Hematopoietic multipotent progenitor cell treated with erythropoietin and hydrocortisone succinate and interleukin-3 and kit ligand, for 15 days (in vitro differentiated cells): Measurements from ENCODE around the gene GPR61.

ENCODE experiments used
- DNase-seq: peaks from one replicate; pipeline ENCODE4 v3.0.0-alpha.2; 2015; ENCODE audit warnings: low spot score

Gene GPR61, protein sequence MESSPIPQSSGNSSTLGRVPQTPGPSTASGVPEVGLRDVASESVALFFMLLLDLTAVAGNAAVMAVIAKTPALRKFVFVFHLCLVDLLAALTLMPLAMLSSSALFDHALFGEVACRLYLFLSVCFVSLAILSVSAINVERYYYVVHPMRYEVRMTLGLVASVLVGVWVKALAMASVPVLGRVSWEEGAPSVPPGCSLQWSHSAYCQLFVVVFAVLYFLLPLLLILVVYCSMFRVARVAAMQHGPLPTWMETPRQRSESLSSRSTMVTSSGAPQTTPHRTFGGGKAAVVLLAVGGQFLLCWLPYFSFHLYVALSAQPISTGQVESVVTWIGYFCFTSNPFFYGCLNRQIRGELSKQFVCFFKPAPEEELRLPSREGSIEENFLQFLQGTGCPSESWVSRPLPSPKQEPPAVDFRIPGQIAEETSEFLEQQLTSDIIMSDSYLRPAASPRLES

DNA sequence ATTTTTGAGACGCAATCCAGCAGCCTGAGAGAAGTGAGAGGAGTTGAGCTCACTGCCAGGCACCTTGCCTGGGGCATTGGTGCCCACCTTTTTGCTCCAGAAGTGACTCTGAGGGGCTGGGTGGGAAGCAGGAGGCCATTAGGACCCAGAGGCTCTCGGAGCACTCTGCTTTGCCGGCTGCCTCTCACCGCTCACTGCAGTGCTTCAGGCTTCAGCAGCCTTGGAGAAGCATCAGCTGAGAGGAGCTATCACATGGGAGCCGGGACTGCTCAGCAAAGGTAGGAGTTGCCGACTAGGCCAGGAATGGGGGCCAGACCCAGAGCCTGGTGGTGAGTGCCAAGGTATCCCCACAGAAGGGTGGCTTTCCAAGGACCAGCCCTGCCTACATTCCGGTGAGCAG, at the start of gene GPR61:
Gene GPR61, plus strand, starts transcription at position 197 of the 400 bp plus-strand sequence. CDS start 3,151 bp downstream, outside the sequence.
- DNase-seq, result no peak

DNA sequence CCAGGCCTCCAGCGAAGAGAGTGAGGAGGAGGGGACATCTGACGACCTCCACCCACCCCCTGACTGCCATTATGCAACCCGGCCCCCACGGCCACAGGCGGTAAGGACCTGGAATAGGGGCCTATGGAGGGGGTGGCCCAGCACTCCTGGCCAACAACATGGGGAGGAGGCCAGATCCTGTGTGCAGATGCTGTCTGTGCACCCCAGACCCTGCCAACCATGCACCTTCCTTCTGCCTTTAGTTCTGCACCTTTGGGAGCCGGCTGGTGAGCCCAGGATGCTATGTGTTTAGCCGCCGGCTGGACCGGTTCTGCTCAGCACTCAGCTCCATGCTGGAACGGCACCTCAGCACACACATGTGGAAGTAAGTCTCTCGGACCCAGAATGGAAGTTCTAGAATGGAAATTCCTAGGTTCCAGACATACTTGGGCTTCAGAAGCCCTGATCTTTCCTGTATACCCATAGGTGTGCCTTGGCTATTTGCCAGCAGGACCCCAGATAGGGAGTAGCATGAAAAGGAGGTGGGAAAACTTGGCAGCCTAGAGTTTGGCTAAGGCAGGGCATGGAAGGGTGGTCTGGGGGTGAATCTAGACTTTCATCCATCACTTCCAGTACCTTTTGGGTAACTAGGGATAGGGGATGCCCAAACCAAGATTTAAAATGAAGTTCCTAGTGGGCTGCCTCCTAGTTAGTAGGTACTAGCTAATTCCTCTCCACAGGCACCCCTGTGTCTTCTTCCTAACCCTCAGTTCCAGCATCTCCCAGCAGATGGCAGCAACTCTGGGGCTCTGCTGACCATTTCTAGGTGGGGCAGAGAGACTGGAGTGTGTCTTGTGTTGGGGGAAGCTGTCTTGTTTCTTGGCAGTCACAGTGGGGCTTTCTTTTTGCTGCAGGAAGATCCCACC, 49.4 kb upstream of the GPR61 start:
- DNase-seq, result peak; percentile 76

DNA sequence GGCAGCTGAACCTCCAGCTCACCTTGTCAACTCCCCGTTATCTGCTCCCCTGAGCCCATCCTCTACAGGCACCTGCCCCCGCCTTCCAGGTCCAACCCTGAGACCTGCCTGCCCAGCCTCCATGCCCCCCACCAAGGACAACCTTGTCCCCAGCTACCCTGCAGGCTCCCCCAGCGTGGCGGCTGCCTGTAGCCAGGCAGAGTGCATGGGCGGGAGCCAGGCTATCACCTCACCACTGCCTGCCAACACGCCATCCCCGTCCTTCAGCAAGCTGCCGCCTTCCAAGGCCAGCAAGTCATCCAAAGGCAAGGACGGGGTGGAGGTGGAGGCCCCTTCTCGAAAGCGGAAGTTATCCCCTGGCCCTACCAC, 48.8 kb upstream of the GPR61 start:
- DNase-seq, result no peak

DNA sequence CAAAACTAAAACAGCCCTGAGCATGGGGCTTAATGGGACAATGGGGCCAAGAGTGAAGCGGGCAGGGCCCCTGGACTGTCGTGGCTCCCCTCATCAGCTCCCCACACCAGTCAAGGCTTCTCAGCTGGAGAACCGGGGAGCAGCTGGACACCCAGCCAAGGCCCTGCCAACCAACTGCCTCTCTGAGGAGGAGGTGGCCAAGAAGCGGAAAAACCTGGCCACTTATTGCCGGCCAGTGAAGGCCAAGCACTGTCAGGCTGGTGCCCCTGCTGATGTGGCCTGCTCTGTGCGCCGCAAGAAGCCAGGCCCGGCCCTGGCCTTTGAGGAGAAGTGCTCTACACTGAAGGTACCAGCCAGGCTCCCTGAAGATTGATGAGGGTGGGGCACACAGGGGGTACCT, 48.3 kb upstream of the GPR61 start:
- no peak for DNase-seq

DNA sequence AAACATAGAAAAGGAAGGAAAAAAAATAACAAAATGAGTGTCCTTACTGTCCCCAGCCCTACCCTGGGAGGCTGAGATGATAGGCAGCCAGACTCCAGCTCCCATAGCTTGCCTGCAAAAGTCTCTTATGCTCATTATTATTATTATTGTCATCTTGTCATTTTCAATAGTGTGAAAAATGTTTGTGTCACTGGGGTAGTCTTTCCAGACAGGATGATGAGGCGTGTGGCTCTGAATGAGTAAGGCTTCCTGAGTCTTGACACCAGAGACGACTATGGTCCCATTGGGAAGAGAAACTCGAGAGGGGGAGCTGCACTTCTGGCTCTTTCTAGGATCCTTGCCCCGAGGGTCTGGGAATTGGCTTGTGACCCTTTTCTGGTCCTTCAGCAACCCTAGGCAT, 46.9 kb upstream of the GPR61 start:
- no peak for DNase-seq

DNA sequence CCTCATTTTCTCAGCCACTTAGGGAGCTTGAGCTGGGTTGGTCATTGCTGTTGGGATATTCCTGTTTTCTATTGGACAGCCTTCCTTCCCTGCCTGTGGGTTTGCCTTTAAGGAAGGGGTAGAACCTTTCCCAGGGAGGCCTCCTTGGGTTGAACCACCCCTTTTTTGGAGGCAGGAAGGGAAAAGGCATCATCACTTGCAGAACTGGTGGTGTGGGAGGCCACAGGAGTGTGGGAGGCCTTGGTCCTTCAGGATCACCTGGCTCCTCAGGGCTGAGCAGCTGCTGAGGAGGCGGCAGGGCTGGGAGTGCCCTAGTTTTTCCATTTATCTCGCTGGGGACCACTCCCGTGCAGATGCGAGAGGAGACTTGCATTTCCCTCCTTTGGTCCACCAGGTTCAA, 46.4 kb upstream of the GPR61 start:
- no peak for DNase-seq

DNA sequence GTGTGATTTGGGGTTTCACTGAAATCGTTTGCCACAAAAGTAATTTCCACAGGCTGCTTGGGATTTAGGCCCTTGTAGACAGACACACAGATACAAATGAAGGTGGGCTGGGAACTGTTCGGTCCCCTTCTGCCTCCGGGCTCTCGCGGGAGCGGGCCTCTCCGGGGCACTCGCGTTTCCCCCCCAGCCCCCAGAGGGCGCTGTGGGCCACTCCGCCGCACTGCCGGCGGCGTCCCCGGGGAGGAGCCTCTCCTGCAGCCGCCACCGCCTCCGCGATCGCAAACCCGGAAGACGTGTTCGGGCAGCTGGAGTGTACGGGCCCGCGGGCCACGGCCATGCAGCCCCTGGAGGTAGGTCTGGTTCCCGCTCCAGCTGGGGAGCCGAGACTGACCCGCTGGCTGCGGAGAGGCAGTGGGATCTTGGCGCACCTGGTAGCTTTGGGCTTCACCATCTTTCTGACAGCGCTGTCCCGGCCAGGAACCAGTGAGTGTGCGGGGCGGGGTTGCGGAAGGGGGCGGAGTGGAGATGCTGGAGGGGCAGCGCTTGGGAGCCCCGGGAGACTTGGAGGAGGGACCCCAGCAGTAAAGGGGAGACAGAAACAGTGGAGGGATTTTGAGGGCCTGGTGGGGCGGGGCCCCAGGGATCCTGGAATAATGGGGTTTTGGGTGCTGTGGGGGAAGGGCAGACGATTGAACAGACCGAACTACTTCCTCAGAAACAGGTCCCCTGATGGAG, 45.7 kb upstream of the GPR61 start, which contains the start of gene CYB561D1:
Gene CYB561D1, plus strand, starts transcription at position 290 of the 735 bp plus-strand sequence. Its CDS starts 46 bp downstream, at position 336.
- peak; percentile 89 for DNase-seq

DNA sequence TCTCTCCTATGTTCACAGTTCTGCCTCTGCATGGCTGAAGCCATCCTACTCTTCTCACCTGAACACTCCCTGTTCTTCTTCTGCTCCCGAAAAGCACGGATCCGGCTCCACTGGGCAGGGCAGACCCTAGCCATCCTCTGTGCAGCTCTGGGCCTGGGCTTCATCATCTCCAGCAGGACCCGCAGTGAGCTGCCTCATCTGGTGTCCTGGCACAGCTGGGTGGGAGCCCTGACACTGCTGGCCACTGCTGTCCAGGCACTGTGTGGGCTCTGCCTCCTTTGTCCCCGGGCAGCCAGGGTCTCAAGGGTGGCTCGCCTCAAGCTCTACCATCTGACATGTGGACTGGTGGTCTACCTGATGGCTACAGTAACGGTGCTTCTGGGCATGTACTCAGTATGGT, 43.9 kb upstream of the GPR61 start:
- no peak for DNase-seq

DNA sequence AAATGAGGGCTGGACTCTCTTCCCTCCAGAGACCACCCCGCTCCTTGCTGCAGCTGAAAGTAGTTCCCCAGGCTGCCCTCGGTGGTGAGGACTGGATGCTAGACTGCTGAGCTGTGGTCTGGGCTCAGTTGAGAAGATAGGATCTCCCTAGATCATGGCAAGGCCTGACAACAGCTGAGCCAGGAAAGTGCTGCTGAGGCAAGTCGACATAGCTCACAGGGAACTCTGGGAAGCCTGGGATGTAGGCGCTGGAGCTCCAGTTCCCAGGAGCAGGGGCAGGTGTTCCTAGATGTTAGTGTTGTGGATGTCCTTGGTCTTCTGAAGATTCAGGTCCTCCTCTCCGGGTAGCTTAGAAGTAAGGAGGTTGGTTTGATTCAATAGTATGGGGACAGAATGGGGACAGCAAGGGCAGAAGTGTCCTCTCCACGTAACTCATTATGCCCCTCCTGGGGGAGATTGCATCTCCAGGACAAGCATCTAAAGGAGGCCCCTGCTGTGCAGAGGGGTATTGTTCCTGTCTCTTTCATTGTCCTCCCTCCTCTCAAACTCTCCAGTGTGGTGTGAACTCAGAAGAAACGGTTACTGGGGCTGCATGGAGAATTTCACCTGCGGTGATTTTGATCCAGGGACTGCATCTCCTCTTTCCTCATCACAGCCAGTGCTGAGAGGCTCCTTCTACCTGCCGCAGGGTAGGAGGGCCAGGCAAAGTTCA, 42.1 kb upstream of the GPR61 start:
- DNase-seq, result no peak

DNA sequence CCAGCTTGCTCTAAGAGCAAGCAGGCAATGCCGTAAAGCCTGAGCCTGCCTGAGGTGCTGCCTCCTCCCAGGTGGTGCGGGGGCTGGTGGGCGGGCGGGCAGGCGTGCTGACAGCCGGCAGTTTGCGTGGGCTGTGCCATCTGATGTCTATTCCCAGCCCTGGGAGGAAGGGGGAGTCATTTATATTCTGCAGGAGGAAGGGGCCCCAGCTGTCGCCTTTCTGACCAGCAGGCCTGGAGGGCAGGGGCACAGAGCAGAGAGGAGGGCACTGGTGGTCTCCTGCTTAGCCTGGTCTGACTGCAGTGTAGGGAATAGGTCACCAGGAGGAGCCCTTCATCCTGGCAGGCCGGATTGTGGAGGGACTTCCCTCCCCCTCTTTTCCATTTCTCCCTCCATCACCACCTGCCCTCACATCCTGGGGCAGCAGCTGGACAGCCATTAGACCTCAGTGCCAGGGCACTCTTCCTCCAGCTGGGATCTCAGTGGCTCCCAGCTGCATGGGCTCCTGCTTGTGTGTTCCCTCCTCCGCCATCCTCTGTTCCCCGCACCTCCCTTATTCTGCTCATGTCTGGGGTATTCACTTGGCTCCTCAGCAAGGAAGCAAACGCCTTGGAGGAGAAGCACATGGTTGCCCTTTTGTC, 41.4 kb upstream of the GPR61 start:
- no peak for DNase-seq

DNA sequence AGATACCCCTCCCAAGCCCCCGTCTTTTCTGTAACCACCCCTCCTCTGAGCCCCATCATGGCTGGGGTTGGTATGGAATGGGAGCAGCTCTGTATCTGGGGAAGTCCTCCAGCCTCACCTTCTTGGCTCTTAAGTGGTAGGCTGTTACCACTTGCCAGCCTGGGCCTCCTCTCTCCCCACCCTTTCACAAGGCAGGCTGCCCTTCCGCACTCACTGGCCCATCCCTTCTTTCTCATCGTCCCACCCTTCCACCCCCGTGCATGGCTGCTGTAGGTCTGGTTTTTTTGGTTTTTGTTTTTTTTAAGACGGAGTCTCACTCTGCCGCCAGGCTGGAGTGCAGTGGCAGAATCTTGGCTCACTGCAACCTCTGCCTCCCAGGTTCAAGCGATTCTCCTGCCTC, 40.6 kb upstream of the GPR61 start:
- DNase-seq, result no peak

DNA sequence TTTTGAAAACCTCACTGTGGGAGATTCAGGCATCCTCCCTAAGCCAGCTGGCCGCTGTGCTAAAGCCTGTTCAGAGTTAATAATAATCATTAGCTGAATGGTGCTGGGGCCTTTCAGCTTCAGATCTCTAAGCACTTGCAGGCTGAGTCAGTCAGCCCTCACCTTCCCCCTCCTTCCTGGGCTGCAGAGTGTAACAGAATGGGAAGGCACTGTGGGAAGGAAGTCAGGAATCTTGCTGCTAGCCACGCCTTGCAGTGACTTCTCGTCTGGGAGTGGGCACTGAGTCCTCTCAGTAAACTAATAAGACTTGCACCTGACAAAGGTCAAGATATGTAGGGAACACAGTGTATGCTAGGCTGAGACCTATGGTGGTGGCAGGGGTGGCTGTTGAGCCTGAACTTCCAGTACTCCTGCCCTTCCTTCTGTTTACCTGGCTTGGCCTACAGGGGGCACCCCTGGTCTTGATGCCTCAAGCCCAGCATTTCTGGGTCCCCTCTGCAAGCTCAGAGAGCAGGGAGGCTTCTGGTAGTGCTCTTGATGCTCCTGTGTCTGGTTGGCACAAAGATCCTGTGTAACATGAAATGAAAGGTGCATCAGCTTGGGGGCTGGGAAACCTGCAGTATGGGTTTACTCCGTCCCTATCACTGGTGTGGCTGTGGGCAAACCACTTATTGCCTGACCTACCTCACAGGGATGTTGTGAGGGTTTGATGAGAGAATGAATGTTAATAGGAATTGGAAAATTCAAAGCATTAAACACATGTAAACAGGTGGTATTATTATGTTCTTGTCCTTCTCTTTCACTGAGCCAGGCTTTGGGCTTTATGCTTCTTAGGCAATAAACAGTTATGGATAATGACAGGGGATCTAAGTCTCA, 39.8 kb upstream of the GPR61 start:
- DNase-seq, result peak; percentile 33

DNA sequence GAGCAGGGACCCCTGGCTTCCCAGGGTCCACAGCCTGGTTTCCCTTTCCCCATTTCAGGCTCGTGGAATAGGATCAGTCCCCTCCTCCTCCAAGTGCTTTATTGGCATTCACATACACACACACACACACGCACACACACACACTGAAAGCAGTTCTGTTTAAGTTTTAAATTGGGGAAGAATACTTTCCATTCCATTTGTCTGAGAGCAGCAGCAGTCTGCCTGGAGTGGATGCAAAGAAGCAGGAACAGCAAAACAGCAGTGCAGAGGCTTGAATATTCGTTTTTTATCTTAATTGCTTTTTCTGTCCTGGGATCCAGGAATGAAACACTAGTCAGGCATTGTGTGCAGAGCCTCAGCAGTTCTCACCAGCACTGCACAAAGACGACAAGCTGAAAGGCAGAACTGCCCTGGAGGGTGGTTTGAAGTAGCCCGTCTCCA, 38.7 kb upstream of the GPR61 start:
- no peak for DNase-seq

DNA sequence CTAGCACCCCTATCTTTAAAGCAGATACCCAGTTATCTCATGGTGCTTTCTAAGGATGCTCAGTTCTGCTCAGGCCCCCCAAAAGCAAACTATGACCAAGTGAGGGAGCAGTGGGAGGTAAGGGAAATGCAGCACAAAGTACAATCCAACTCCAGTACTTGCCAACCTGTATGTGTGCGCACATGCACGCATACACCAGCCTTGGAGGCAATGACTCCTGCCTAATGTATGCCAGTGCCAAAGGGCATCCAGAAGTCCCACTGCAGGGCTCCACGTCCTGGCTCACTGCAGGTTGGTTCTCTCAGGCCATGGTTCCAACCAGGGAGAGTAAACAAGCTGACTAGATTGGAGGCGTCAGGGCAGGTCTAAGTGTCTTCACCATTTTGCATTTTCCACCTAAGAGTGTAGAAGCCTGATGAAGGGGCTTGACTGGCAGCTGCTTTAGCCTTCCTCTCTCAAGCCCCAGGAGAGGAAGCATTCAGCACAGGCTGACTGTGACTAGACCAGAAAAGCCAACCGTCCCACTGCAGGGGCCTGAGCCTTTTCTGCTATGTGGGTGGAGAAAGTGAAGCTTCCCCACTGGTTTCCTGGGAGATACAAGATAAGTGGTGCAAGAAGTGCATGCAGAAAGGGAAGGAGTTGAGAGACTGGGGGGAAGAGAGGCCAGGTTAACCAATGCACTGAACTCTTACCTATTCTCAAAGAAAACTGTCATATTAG, 37.9 kb upstream of the GPR61 start:
- DNase-seq, result no peak

DNA sequence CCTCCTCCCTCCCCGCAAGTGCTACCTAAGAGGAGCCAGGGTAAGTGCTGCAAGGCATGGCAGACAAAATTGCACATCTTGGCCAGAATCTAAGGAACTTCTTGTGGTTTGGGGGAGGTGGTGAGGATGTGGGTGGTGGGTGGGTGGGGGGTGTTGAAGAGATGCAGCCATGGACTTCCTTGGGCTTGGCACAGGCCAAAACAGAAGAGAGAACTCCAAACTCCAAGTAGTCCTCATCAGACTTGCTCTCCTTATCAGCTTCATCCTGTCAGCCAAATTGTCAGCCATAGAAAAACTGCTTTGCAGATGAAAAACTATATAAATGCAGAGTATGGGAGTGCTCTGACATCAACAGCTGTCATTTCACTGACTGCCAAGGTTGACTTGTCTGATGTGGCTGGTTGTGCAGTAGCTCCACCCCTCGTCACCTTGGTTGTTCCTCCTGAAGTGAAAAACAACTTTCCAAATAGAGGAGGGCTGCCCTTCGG, 37.3 kb upstream of the GPR61 start:
- DNase-seq, result no peak

DNA sequence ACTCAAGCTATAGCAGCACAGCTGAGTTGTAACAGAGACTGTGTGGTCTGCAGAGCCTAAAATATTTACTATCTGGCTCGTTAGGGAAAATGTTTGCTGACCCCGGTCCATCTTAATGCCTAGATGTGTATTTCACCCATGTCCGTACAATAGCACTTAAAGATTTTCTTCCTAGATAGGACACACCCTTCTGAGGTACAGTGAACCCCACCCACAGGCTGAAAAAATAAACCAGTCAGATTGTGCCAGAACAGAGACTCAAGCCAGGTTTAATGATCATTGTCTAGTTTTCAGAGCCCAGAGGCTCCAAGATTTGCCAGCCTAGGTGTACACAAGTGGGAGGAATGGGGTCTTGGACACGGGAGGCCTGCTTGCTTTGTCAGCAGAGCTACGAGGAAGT, 35.7 kb upstream of the GPR61 start:
- DNase-seq, result no peak

DNA sequence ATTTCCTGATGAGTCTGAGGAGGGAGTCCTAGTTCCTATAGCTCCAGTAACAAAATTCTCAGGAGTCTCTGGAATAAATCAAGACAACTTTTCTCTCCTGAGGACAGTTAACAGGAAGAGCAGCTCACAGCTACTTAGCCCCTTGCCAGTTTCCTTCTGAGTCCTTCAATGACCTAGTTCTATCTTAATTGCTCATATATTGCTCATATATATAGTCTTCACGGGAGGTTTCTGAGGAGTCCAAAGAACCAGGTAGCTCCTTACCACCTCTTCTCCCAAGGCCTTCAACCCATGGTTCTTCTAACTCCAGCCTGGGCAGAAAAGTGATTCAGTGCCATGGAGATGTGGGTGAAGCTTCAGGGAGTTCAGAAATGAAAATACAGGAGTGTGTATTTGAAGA, 34.7 kb upstream of the GPR61 start:
- DNase-seq, result no peak

DNA sequence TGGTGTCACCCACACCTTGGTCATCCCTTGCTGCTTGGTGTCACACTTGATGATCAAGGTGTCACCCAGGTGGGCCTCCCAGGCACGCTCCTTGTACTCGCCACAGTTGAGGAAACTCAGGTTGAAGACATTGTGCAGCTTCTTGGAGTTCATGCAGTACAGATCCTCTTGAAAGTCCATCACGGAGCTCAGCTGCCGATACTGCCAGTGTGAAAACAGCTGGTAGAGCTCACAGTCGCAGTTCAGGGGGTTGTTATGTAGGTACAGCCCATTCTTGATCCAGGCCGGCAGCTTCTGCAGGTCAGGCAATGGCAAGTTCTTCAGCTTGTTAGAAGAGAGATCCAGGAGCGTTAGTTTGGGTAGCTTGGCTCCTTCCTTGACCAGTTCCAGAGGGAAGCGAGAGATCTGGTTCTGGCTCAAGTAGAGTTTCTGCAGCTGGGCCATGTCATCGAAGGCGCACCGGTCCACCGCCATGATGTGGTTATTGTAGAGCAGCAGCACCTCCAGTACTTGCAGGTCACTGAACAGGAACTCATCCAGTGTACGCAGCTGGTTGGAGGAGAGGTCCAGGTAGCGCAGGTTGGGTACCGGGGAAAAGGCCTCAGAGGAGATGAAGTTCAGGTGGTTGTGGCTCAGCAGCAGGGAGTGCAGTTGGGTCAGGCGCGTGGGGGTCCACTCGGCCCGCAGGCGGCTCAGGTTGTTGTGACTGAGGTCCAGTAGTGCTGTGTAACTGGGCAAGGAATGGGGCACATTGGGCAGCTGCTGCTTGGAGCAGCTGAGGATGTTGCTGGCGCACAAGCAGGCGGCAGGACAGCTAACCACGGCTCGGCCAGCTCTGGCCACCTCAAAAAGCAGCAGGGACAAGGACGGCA, 31.4 kb upstream of the GPR61 start:
- no peak for DNase-seq
